Measurements from ENCODE around the gene ADAM23. TPM values are rescaled to one million over a fixed set of nuclear protein-coding genes. Genes with fewer than 3 reads are reported as not detected.

The ADAM23 gene
- total RNA-seq, 1 donor from 2014 or later = 0.86 TPM

GRCh38 chr2:206533977-206534376 is 90.6 kb downstream of the ADAM23 start:
- ATAC-seq (ENCODE audit: low read depth) = no peak
- Mint-ChIP-seq H3K27me3 (no peaks in the 10 kb centered on the region), H3K9me3 (no peaks in the 10 kb centered on the region), H3K27ac (no peak overlapping the region), H3K36me3 (ENCODE audit: low read depth) (no peaks in the 10 kb centered on the region), H3K4me3 (no peak overlapping the region), H3K4me1 (peaks cover 2% of the 10 kb centered on the region)
- CTCF ChIA-PET = no interaction called here
- DNase-seq = no peak
- TF ChIP-seq, protein P1, sequence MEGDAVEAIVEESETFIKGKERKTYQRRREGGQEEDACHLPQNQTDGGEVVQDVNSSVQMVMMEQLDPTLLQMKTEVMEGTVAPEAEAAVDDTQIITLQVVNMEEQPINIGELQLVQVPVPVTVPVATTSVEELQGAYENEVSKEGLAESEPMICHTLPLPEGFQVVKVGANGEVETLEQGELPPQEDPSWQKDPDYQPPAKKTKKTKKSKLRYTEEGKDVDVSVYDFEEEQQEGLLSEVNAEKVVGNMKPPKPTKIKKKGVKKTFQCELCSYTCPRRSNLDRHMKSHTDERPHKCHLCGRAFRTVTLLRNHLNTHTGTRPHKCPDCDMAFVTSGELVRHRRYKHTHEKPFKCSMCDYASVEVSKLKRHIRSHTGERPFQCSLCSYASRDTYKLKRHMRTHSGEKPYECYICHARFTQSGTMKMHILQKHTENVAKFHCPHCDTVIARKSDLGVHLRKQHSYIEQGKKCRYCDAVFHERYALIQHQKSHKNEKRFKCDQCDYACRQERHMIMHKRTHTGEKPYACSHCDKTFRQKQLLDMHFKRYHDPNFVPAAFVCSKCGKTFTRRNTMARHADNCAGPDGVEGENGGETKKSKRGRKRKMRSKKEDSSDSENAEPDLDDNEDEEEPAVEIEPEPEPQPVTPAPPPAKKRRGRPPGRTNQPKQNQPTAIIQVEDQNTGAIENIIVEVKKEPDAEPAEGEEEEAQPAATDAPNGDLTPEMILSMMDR (IDR thresholded peaks at IDR 0.05) = no peak
- POLR2A ChIA-PET = no interaction called here
- intact Hi-C loops (cut with micrococcal nuclease) = no loop called here

- intact Hi-C loops (cut with micrococcal nuclease) = no loop called here
- DNase-seq = no peak
- H3K27ac Mint-ChIP-seq = no peak overlapping the region
- TF ChIP-seq, protein P1 (IDR thresholded peaks at IDR 0.05) = no peak
- no peaks in the 10 kb centered on the region for H3K27me3 Mint-ChIP-seq
- CTCF ChIA-PET = no interaction called here
- no peak for ATAC-seq (ENCODE audit: low read depth)
- H3K4me3 Mint-ChIP-seq = no peak overlapping the region
- no peaks in the 10 kb centered on the region for H3K36me3 Mint-ChIP-seq (ENCODE audit: low read depth)
- H3K4me1 Mint-ChIP-seq = peaks cover 2% of the 10 kb centered on the region
- H3K9me3 Mint-ChIP-seq = no peaks in the 10 kb centered on the region
- POLR2A ChIA-PET = no interaction called here
Observed at GRCh38 chr2:206535260-206535986, 92.1 kb downstream of the ADAM23 start.

DNA sequence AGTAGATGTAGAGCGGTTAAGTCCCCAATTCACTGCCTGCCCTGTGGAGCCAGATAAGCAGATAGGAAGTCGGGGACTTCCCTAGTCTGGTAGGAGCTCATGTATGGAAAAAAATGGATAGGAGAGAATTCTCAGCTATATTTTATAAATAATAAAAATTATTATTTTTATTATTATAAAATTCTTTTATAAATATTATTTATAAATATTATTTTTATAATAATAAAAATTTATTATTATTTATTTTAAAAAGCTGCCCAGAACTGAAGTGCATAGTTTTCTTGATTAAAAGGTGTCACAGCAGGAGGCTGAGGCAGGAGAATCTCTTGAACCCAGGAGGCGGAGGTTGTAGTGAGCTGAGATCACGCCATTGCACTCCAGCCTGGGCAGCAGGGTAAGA is 97.4 kb downstream of the ADAM23 start:
- CTCF ChIA-PET = no interaction called here
- ATAC-seq (ENCODE audit: low read depth) (no peak), DNase-seq (no peak)
- POLR2A ChIA-PET = no interaction called here
- TF ChIP-seq, protein P1 (IDR thresholded peaks at IDR 0.05) = no peak
- Mint-ChIP-seq H3K9me3 (no peaks in the 10 kb centered on the region), H3K4me3 (no peak overlapping the region), H3K27ac (no peak overlapping the region), H3K4me1 (no peaks in the 10 kb centered on the region), H3K27me3 (no peaks in the 10 kb centered on the region), H3K36me3 (ENCODE audit: low read depth) (no peaks in the 10 kb centered on the region)
- intact Hi-C loops (cut with micrococcal nuclease) = no loop called here

DNA sequence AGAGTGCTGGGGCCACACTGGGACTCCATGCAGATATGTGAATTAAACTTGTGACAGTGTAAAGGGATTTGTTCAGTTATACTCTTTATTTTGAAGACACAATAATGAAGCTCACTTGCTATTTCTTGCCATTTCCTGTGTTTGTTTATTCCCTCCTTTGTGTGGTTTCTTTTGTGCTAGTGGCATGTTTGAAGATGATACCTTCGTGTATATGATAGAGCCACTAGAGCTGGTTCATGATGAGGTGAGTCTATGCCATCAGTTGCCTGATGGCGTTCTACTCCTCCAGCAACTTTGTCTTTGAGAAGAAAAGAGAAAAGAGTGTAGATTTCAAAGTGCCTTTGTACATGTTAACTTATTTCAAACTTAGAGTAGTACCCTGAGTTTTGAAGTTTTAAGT is 99.7 kb downstream of the ADAM23 start:
- no peak for ATAC-seq (ENCODE audit: low read depth)
- TF ChIP-seq, protein P1 (IDR thresholded peaks at IDR 0.05) = no peak
- ChIA-PET CTCF (no interaction called here), POLR2A (no interaction called here)
- H3K9me3 Mint-ChIP-seq = no peaks in the 10 kb centered on the region
- no peaks in the 10 kb centered on the region for H3K27me3 Mint-ChIP-seq
- intact Hi-C loops (cut with micrococcal nuclease) = no loop called here
- no peak overlapping the region for H3K27ac Mint-ChIP-seq
- DNase-seq = no peak
- H3K4me1 Mint-ChIP-seq = no peaks in the 10 kb centered on the region
- H3K36me3 Mint-ChIP-seq (ENCODE audit: low read depth) = no peaks in the 10 kb centered on the region
- no peak overlapping the region for H3K4me3 Mint-ChIP-seq

- intact Hi-C loops (cut with micrococcal nuclease) = no loop called here
- no peaks in the 10 kb centered on the region for H3K27me3 Mint-ChIP-seq
- CTCF ChIA-PET = interaction anchor here (1.5 kb wide), 1 partner anchor 9 kb away, joined by 4 read pairs; no protein-coding TSS in a partner anchor
Observed at GRCh38 chr2:206548383-206548782, 105.1 kb downstream of the ADAM23 start.

More at GRCh38 chr2:206548383-206548782, 105.1 kb downstream of the ADAM23 start:
- POLR2A ChIA-PET = no interaction called here
- Mint-ChIP-seq H3K4me1 (no peaks in the 10 kb centered on the region), H3K36me3 (ENCODE audit: low read depth) (no peaks in the 10 kb centered on the region), H3K9me3 (no peaks in the 10 kb centered on the region), H3K27ac (no peak overlapping the region), H3K4me3 (no peak overlapping the region)
- no peak for ATAC-seq (ENCODE audit: low read depth)
- DNase-seq = no peak
- TF ChIP-seq, protein P1 (IDR thresholded peaks at IDR 0.05) = no peak
